ENCODE measurements around the gene TRIM39. TPM values are rescaled to one million over a fixed set of nuclear protein-coding genes. Genes with fewer than 3 reads are reported as not detected.

The TRIM39 gene
- total RNA-seq, 4 donors from 2014 or later, result 7.6 to 19.1 (median 10.8) TPM

GRCh38 chr6:30322527-30323501, 3.9 kb upstream of the TRIM39 start:
- Histone ChIP-seq H3K27me3 (no peaks in the 10 kb centered on the region), H3K4me3 (no peak overlapping the region), H3K27ac (peak overlapping the region in 1 of 4 donors; percentile 32), H3K4me1 (peaks cover 14 to 65% (median 18%) of the 10 kb centered on the region in 4 donors), H3K36me3 (no peaks in the 10 kb centered on the region), H3K9me3 (no peaks in the 10 kb centered on the region)
- 71 to 78% methylated on average over 14 to 20 of the region's 20 CpGs for WGBS, 2 donors (ENCODE audit: low coverage in 1 of 2)
- no peak for DNase-seq
- TF ChIP-seq POLR2A (IDR thresholded peaks at IDR 0.05), result no peak
- no peak for TF ChIP-seq POLR2AphosphoS5 (IDR thresholded peaks at IDR 0.05)
- no peak for TF ChIP-seq EP300 (IDR thresholded peaks at IDR 0.05; ENCODE audit: low read depth)
- TF ChIP-seq CTCF (IDR thresholded peaks at IDR 0.05), result no peak
- in situ Hi-C loops (cut with MboI; ENCODE audit: low pct_ligation_motif_present in 1 of 4, low pct_unique_long_range_greater_than_20kb in 1 of 4, low sequenced_read_pairs in 3 of 4), result no loop called here
- intact Hi-C loops (cut with DNase I; ENCODE audit: low total_unique reads), result no loop called here

GRCh38 chr6:30323806-30324205, 2.9 kb upstream of the TRIM39 start:
- no peaks in the 10 kb centered on the region for H3K9me3 ChIP-seq
- TF ChIP-seq POLR2AphosphoS5 (IDR thresholded peaks at IDR 0.05), result no peak
- no peak for TF ChIP-seq EP300 (IDR thresholded peaks at IDR 0.05; ENCODE audit: low read depth)
- TF ChIP-seq CTCF (IDR thresholded peaks at IDR 0.05), result no peak
- TF ChIP-seq POLR2A (IDR thresholded peaks at IDR 0.05), result no peak
- no peaks in the 10 kb centered on the region for H3K27me3 ChIP-seq
- in situ Hi-C loops (cut with MboI; ENCODE audit: low pct_ligation_motif_present in 1 of 4, low pct_unique_long_range_greater_than_20kb in 1 of 4, low sequenced_read_pairs in 3 of 4), result no loop called here
- no peak overlapping the region for H3K4me3 ChIP-seq
- peaks cover 14 to 62% (median 20%) of the 10 kb centered on the region in 4 donors for H3K4me1 ChIP-seq
- intact Hi-C loops (cut with DNase I; ENCODE audit: low total_unique reads), result no loop called here
- DNase-seq, result no peak
- no peak overlapping the region for H3K27ac ChIP-seq
- no peaks in the 10 kb centered on the region for H3K36me3 ChIP-seq
- WGBS, 2 donors (ENCODE audit: low coverage in 1 of 2), result 94 to 100% methylated on average over 1 of the region's 1 CpG

GRCh38 chr6:30325150-30325872, 1.4 kb upstream of the TRIM39 start:
- WGBS, 2 donors (ENCODE audit: low coverage in 1 of 2), result 4% methylated on average over 8 to 10 of the region's 10 CpGs
- in situ Hi-C loops (cut with MboI; ENCODE audit: low pct_ligation_motif_present in 1 of 4, low pct_unique_long_range_greater_than_20kb in 1 of 4, low sequenced_read_pairs in 3 of 4), result no loop called here

More at GRCh38 chr6:30325150-30325872, 1.4 kb upstream of the TRIM39 start:
- TF ChIP-seq CTCF (IDR thresholded peaks at IDR 0.05) (no peak), EP300 (IDR thresholded peaks at IDR 0.05; ENCODE audit: low read depth) (no peak), POLR2AphosphoS5 (IDR thresholded peaks at IDR 0.05) (no peak), POLR2A (IDR thresholded peaks at IDR 0.05) (no peak)
- H3K27me3 ChIP-seq, result no peaks in the 10 kb centered on the region
- DNase-seq, result peak; percentile 67
- peaks cover 14 to 50% (median 20%) of the 10 kb centered on the region in 4 donors for H3K4me1 ChIP-seq
- no peaks in the 10 kb centered on the region for H3K9me3 ChIP-seq
- H3K4me3 ChIP-seq, result peak overlapping the region; percentile 68 to 88 (median 78)
- H3K27ac ChIP-seq, result peak overlapping the region; percentile 95 to 99 (median 98)
- intact Hi-C loops (cut with DNase I; ENCODE audit: low total_unique reads), result loop anchor here (5.0 kb wide), 1 partner anchor 113 kb away; the partner anchor contains the start of gene TRIM26
- peaks cover 0 to 12% (median 0%) of the 10 kb centered on the region in 4 donors for H3K36me3 ChIP-seq

All from transverse colon (tissue), 4 donors.